SJCRH30 (cell line): ENCODE results near the gene ITK. TPM values are rescaled to one million over a fixed set of nuclear protein-coding genes. Genes with fewer than 3 reads are reported as not detected.
A peak's percentile ranks its signal among the peaks of the same experiment; 100 is the strongest.

Source experiments
- DNase-seq, 2 experiments: peaks; one replicate each; pipeline ENCODE4 v3.0.0-alpha.2; 2015 to 2020
- H3K27ac ChIP-seq: fragments of 250-450 bp; sonication (Bioruptor Pico); 2 replicates; pipeline ENCODE4 v1.5.1; 2020; ENCODE audit warnings: mild to moderate bottlenecking, moderate library complexity
- H3K27me3 ChIP-seq: fragments of 250-450 bp; sonication (Bioruptor Pico); 2 replicates; pipeline ENCODE4 v1.5.1; 2020; ENCODE audit warnings: mild to moderate bottlenecking, moderate library complexity
- H3K36me3 ChIP-seq: fragments of 250-450 bp; sonication (Bioruptor Pico); 2 replicates; pipeline ENCODE4 v1.5.1; 2020; ENCODE audit warnings: mild to moderate bottlenecking, moderate library complexity
- H3K4me1 ChIP-seq: fragments of 250-450 bp; sonication (Bioruptor Pico); 2 replicates; pipeline ENCODE4 v1.5.1; 2020; ENCODE audit warnings: mild to moderate bottlenecking, moderate library complexity
- H3K4me3 ChIP-seq: fragments of 250-450 bp; sonication (Bioruptor Pico); 2 replicates; pipeline ENCODE4 v1.5.1; 2020; ENCODE audit warnings: mild to moderate bottlenecking, moderate library complexity
- H3K9me3 ChIP-seq: fragments of 250-450 bp; sonication (Bioruptor Pico); replicated peaks from 2 replicates; pipeline ENCODE4 v1.5.1; 2020; ENCODE audit warnings: mild to moderate bottlenecking, moderate library complexity
- total RNA-seq: library from RNA; depleted of rRNA; stranded (reverse); fragments of >200 nt; shearing (Covaris generic); gene quantifications from 2 replicates; pipeline ENCODE4 v1.2.3, GENCODE V29; 2014

ITK gene
- total RNA-seq, 1 experiment from 2014 or later = not detected

DNA sequence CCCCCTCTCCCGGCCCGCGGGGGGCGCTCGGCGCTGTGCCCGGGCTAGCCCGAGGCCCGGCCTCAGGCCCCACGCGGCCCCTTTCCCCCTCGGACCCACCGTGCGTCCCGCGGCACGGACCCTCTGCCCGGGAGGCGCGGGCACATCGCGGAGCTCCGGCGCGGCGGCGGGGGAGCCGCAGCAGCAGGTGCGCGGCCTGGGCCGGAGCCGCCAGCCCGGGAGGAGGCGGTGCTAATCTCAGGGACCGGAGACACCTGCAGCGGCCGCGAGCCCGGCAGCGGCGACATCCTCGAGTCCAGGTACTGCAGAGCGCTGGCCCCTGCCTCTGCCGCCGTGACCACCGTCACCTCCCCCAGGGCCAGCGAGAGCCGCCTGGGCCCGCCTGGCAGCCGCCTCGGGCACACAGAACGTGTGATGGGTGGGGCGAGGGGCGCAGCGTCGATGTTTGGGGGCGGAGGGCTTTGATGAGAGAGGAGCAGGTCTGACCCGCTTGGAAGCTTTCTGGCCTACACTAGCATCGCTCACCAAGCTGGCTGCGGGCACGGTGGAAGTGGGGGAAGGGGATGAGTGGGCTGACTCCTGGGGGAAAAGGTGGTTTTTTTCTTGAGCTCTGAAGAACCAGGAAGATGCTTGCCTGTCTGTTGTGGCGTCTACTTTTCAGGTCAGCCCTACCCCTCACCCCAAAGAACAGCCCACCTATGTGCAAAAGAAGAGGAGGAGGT, 85.8 kb downstream of the ITK start:
- Histone ChIP-seq H3K36me3 (no peaks in the 10 kb centered on the region), H3K27ac (no peak overlapping the region)

DNA sequence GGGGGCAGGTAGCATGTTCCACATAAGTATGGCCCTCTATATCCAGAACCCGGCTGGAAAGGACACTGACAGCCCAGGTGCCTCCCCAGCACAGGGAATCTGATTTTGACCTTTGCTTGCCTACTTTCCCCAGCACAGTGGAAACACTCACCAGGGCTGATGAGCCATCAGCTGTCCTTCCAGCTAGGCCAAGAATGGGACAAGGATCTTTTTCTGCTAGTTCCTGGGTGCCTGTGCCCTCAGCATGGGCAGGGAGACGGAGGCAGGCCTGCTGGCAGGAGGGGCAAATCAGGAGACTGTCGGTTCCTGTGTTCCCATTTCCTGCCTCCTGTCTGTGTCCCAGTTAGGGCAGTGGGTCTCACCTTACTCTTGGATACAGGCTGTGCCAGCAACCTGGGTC, 86.4 kb downstream of the ITK start:
- no peak overlapping the region for H3K27ac ChIP-seq
- peaks cover 4% of the 10 kb centered on the region; the same call in 1 of the 2 replicates for H3K4me1 ChIP-seq
- no peak overlapping the region for H3K4me3 ChIP-seq
- no peaks in the 10 kb centered on the region for H3K36me3 ChIP-seq
- peaks cover 31% of the 10 kb centered on the region for H3K27me3 ChIP-seq
- DNase-seq = no peak
- no peaks in the 10 kb centered on the region for H3K9me3 ChIP-seq

More for the DNA sequence above, 85.8 kb downstream of the ITK start:
- H3K4me1 ChIP-seq = peaks cover 4% of the 10 kb centered on the region; the same call in 1 of the 2 replicates
- DNase-seq = no peak
- H3K27me3 ChIP-seq = peaks cover 33% of the 10 kb centered on the region
- no peaks in the 10 kb centered on the region for H3K9me3 ChIP-seq
- H3K4me3 ChIP-seq = peak overlapping the region; percentile 64

DNA sequence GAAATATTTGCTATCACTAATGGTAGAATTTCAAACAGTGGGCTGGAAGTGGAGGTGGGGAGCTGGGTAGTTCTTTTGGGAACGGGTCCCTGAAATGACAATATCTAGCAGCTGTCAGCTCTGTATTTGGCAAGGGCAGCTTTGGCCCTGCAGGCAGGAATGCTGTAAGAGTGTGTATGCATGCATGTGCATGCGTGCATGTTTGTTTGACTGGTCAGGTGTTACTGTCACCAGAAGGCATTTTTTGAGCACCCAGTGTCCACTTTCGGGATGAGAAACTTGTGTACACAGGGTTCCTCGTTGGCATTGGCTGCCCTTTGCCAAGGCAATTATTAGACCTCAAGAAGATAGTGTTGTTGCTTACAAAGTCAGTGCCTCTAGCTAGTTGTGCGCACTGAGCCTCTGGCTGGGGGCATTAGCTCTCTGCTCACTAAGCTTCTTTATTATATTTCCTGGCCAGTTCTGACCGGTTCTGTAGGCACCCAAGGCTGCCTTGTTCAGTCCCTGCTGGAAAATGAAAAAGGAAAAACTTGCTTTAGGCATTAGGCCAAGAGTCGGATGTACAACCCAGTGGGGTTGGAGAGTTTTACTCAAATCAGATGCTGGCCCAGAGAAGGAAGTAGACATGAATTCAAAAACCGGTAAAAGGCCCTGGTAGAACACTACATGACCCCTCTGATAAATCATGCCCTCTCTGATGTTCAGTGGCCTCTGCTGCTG, 87.3 kb downstream of the ITK start:
- no peak overlapping the region for H3K4me3 ChIP-seq
- peak in 1 of 2 experiments; percentile 20 for DNase-seq
- no peaks in the 10 kb centered on the region for H3K9me3 ChIP-seq
- H3K27ac ChIP-seq = no peak overlapping the region
- peaks cover 4% of the 10 kb centered on the region; the same call in 1 of the 2 replicates for H3K4me1 ChIP-seq
- H3K36me3 ChIP-seq = no peaks in the 10 kb centered on the region
- peaks cover 31% of the 10 kb centered on the region for H3K27me3 ChIP-seq

DNA sequence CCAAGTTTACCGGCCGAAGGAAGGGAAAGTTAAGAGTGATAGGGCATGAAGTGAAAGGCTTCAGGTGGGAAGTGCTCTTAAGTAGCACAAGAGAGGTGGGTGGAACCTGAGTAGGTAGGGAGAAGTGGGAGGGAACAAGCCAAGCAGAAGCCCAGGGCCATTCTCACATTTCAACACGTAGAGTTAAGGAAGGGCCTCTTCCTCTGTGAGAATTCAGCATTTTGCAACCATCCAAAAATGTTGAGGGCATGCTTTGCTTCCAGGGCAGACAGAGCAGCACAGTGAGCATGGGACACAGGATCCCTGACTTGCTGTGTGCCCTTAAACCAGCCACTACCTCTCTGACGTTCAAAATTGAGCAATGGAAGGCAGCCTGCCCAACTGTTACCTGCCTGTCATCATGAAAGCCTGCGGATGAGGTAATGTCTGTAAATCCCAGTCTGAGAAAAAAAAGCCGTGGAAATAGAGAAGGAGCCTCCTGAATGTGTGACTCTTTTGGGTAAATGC, 88.6 kb downstream of the ITK start:
- H3K4me1 ChIP-seq = peaks cover 4% of the 10 kb centered on the region; the same call in 1 of the 2 replicates
- no peak overlapping the region for H3K4me3 ChIP-seq
- no peaks in the 10 kb centered on the region for H3K36me3 ChIP-seq
- H3K27ac ChIP-seq = no peak overlapping the region
- H3K9me3 ChIP-seq = no peaks in the 10 kb centered on the region
- peaks cover 29% of the 10 kb centered on the region for H3K27me3 ChIP-seq
- no peak for DNase-seq

DNA sequence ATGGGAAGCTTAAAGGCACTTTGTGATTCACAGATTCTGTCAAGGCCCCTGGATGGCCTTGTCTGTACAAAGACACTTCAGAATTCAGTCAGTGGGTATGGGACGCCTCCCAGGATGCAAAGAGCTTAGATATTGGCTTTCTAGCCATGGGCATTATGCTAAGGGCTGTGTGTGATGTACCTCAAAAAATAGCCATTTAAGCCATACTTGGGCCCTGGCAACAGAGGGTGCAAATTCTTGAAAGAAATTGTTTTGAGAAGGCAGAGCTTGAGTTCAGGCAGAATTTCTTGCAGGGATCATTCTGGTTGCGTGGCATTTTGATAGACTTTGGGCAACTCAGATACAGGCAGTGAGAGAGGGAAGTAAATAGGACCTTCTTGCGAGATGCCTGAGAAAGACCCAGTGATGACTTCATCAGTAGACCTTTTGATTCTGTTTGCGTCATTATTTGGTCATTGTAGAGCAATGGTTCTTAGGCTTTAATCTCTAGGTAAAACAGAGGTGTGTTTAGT, 89.2 kb downstream of the ITK start:
- Histone ChIP-seq H3K36me3 (no peaks in the 10 kb centered on the region), H3K4me1 (peaks cover 4% of the 10 kb centered on the region; the same call in 1 of the 2 replicates), H3K27me3 (peaks cover 24% of the 10 kb centered on the region), H3K4me3 (no peak overlapping the region), H3K27ac (no peak overlapping the region), H3K9me3 (no peaks in the 10 kb centered on the region)
- no peak for DNase-seq

DNA sequence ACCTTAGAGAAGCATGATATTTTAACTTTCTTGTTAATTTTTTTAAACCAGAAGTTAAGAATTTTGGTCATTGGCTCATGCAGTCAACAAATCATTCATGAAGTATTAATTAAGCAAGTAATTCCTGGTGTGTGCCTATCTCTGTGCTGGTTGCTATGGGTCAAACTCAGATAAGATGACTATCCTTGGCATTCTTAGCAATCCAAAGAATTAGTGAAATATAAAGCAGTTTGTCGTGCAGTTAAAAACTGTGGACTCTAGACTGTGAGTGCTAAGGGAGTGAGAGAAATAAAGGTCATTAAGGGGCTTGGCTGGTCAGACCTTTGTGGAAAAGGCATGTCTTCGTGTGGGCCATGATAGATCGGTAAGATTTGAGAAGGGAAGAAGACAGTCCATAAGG, 90.1 kb downstream of the ITK start:
- DNase-seq = no peak
- no peak overlapping the region for H3K4me3 ChIP-seq
- H3K27me3 ChIP-seq = peaks cover 17% of the 10 kb centered on the region
- no peak overlapping the region for H3K27ac ChIP-seq
- peaks cover 4% of the 10 kb centered on the region; the same call in 1 of the 2 replicates for H3K4me1 ChIP-seq
- no peaks in the 10 kb centered on the region for H3K9me3 ChIP-seq
- no peaks in the 10 kb centered on the region for H3K36me3 ChIP-seq

DNA sequence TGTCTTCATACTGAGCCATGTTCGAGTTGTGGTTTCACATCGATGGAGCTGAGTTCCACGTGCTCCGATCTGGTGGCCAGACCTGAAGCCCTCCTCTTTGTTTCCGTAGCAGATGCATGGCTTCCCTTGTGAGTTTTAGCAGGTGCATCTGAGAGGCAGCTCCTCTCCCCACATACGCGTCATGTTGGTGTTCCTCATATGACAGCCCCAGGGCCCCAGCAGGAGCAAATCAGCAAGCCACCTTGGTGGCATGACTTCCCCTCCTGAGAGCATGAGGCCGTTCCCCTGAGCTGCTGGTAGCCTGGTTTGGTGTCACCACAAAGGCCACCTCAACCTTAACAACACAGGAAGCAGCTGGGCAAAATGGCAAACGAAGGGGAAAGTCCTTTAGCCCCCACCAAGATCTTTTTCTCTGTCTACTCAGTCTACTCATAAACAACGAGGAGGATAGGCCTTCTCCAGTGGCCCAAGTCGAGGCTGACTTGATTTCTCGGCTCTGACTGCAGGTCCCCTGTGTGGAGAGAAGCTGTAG, 91.2 kb downstream of the ITK start:
- H3K4me1 ChIP-seq = peaks cover 4% of the 10 kb centered on the region; the same call in 1 of the 2 replicates
- H3K9me3 ChIP-seq = no peaks in the 10 kb centered on the region
- DNase-seq = no peak
- H3K36me3 ChIP-seq = no peaks in the 10 kb centered on the region
- H3K27me3 ChIP-seq = peaks cover 17% of the 10 kb centered on the region
- no peak overlapping the region for H3K4me3 ChIP-seq
- no peak overlapping the region for H3K27ac ChIP-seq

DNA sequence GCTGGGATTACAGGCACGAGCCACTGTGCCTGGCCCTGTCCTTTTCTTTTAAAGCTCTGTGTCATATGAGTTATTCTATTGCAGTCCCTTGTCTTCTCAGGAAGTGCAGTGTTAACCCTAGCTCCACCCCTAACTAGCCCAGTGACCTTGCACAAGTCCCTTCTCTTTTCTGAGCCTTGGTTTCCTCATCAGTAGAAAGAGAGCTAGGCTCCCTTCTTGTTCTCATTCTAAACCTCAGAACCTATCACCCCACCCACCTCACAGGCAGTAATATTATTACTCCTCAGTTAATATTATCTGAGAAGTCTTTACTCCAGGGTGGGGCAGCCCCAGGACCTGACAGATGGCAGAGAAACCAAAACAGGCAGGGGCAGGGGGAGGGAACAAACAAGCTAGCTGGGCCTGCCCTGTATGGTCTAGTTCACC, 92.5 kb downstream of the ITK start:
- no peaks in the 10 kb centered on the region for H3K4me1 ChIP-seq
- H3K27ac ChIP-seq = no peak overlapping the region
- H3K4me3 ChIP-seq = no peak overlapping the region
- no peaks in the 10 kb centered on the region for H3K36me3 ChIP-seq
- peaks cover 5% of the 10 kb centered on the region; the same call in 1 of the 2 replicates for H3K27me3 ChIP-seq
- H3K9me3 ChIP-seq = no peaks in the 10 kb centered on the region
- no peak for DNase-seq

DNA sequence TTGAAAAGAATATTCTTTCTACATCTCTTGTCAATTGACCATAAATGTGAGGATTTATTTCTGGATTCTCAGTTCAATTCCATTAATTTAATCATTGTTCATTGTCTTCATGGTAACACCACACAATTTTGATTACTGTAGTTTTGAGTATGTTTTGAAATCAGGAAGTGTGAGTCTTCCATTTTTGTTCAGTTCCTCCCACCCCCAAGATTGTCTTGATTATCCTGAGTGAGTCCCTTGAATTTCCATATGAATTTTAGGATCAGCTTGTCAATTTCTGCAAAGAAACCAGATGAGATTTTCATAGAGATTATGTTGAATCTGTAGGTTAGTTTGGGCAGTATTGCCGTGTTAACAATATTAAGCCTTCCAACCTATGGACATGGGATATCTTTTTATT, 94.8 kb downstream of the ITK start:
- no peaks in the 10 kb centered on the region for H3K4me1 ChIP-seq

DNA sequence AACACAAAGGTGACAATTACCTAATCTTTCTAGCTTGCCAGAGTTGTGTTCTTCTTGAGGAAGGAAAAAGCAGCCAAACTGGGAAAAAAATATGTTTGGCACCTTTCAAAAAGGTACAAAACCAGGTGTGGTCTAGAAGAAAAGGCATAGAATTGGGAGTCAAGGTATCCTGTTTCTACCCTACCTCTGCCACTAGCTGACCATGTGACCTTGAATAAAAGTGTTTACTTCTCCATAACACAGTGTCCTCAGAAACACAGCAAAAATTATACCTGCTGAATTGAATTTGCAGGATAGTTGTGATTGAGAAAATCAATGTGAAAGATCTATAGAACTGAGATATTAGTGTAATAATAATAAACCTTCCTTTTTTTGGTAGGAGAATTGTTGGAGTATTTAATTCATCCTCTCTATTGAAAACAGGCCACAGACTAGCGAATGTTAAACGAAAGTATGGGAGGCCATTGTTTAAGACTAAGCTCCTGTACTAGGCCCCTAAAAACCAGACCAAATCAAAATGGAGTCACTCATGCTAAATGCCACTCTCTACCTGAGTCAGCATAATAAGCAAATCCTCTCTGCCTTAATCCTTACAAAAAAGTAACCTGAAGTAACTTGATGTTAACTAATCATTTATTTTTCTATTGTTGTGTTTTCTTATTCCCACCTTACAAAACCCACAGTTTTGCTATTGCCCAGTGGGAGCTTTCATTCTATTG, 97.8 kb downstream of the ITK start:
- DNase-seq = no peak
- no peak overlapping the region for H3K27ac ChIP-seq
- H3K4me1 ChIP-seq = no peaks in the 10 kb centered on the region
- H3K4me3 ChIP-seq = no peak overlapping the region
- no peaks in the 10 kb centered on the region for H3K9me3 ChIP-seq
- peaks cover 3% of the 10 kb centered on the region for H3K27me3 ChIP-seq
- no peaks in the 10 kb centered on the region for H3K36me3 ChIP-seq

More for the DNA sequence above, 94.8 kb downstream of the ITK start:
- no peak overlapping the region for H3K27ac ChIP-seq
- H3K9me3 ChIP-seq = no peaks in the 10 kb centered on the region
- no peak overlapping the region for H3K4me3 ChIP-seq
- DNase-seq = no peak
- H3K27me3 ChIP-seq = no peaks in the 10 kb centered on the region; the same call in 1 of the 2 replicates
- H3K36me3 ChIP-seq = no peaks in the 10 kb centered on the region

DNA sequence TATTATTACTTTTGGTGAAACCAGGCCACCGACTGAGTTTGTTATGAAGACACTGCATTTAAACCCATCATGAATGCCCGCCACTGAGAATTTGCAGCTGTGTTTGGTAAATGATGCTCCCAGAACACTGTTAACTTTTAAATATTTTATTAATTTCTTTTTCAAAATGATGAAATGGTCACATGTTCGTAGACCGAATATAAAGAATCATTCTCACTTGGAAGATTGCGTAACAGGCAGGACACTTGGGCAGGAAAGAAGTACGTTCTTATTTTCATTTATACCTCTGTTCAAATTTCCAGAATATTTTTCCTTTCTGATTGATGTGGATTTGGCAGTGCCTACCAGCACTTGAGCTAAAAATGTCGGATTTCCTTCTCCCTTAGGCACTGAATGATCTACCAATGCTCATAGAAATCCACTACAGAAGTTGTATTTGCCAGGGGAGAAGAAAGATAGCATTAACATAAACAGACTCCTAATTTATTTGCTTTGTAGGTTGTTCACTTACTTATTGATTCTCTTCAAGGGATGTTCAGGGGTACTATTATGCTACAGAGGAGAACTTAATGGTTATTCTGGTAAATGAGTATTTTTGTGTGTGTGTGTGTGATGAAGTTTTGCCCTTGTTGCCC, 99.1 kb downstream of the ITK start:
- no peaks in the 10 kb centered on the region for H3K4me1 ChIP-seq
- H3K36me3 ChIP-seq = no peaks in the 10 kb centered on the region
- peaks cover 3% of the 10 kb centered on the region for H3K27me3 ChIP-seq

DNA sequence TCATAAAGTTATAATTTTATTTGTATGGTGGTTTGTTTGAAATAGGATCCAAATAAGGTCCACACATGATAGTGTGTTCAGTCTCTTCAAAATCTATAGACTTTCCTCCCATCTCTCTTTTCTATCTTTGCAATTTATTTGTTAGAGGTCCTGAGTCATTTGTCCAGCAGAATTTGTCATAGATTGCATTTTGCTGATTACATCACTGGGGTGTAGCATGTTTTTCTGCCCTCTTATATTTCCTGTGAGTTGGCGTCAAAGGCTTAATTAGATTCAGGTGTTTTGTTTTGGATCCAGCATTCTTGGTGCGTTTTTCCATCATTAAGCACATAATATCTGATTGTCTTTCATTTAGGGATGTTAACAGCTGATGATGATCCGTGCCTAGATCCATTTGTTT, 100.3 kb downstream of the ITK start:
- Histone ChIP-seq H3K4me3 (no peak overlapping the region), H3K9me3 (no peaks in the 10 kb centered on the region), H3K4me1 (no peaks in the 10 kb centered on the region), H3K27me3 (peaks cover 3% of the 10 kb centered on the region), H3K27ac (no peak overlapping the region), H3K36me3 (no peaks in the 10 kb centered on the region)
- no peak for DNase-seq

More for the DNA sequence above, 99.1 kb downstream of the ITK start:
- no peak for DNase-seq
- Histone ChIP-seq H3K27ac (no peak overlapping the region), H3K4me3 (no peak overlapping the region), H3K9me3 (no peaks in the 10 kb centered on the region)

DNA sequence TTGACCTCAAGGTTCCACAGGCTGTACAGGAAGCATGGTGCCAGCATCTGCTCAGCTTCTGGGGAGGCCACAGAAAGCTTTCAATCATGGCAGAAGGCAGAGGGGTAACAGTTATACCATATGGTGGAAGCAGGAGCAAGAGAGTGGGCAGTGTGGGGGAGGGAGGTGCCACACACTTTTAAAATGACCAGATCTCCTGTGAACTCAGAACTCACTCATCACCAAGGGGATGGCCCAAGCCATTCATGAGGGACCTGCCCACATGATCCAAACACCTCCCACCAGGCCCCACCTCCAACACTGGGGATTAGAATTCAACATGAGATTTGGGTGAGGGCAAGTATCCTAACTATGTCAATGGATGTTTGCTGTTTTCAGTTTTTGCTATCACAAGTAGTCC, 101.5 kb downstream of the ITK start:
- H3K4me1 ChIP-seq = no peaks in the 10 kb centered on the region
- no peaks in the 10 kb centered on the region for H3K36me3 ChIP-seq
- no peak overlapping the region for H3K4me3 ChIP-seq
- no peaks in the 10 kb centered on the region for H3K9me3 ChIP-seq
- H3K27me3 ChIP-seq = peaks cover 3% of the 10 kb centered on the region
- no peak overlapping the region for H3K27ac ChIP-seq
- no peak for DNase-seq

DNA sequence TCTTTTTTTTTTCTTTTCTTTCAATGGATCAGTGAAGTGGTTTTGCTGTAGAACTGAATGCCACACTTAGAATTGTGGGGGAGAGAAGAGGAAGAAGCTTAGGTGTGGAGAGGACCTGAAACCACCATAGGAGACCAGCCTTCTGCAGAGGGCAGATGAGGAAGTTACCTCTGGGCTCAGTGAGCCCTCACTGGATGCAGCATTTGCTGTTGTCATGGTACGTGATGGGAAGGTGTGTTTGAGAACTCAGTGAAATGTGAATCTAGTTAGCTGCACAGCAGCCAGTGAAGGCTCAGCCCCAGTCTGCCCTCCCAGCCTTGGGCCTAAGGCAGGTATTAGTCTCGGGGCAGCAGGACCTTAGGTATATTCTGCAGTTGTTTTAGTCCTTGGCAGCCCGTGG, 102.8 kb downstream of the ITK start:
- Histone ChIP-seq H3K4me1 (no peaks in the 10 kb centered on the region), H3K27me3 (peaks cover 3% of the 10 kb centered on the region), H3K4me3 (no peak overlapping the region), H3K27ac (no peak overlapping the region), H3K36me3 (no peaks in the 10 kb centered on the region), H3K9me3 (no peaks in the 10 kb centered on the region)
- no peak for DNase-seq
